K562 treated with DMSO at 1 percent for 12 hours (cell line): ENCODE measurements around the gene TNK2. TPM values are rescaled to one million over a fixed set of nuclear protein-coding genes. Genes with fewer than 3 reads are reported as not detected.

Source experiments
- total RNA-seq: library from RNA; unstranded; fragments of 300-600 nt; gene quantifications from 2 replicates; pipeline ENCODE4 v1.2.3, GENCODE V29; 2022; ENCODE audit not compliant: insufficient read depth

Gene TNK2
- 18.3 and 25.8 TPM in 2 replicates for total RNA-seq

DNA sequence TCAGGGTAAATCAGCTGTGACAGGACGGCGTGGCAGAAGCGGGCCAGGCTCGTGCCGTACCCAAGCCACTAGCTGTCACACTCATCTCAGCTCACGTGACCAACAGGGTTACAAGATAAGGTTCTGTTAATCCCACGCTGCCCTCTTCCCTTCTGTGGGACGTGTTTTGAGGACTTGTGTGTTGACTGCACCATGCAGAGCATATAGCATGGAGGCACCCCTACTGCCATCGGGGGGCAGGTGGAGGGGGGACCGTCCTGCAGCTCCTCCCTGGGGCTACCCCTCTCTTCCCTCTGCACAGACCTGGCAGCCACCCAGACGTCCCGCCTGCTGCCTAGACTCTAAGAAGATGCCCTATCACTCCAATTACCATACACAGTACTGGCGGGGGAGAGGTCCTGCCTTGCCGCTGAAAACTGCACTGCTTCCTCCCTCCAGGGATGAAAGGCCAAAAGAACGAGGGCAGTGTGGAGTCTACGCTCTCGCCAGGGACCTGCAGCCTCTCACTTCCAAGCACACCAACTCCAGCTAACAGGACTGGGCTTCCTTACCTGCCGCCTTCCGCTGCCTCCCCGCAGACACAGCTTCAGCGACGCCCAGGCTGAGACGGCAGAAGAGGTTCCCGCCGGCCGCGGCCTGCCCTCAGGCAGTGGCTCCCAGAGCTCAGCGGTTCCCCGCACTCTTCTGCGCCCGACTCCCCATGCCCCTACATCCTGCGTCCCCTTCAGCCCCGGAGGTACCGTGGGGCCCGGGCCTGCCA lies at the start of gene TNK2:
Gene TNK2, minus strand, starts transcription at position 618 of the 760 bp plus-strand sequence. CDS start 19,963 bp downstream, outside the sequence.

Other genes starting within 250 kb of the TNK2 start
- 0.44 and 2.1 TPM in 2 replicates for gene MUC20, start 187.6 kb downstream of the TNK2 start, total RNA-seq
- gene MUC4, start 96.6 kb downstream of the TNK2 start, total RNA-seq = 0.17 and 0.56 TPM in 2 replicates
- gene TFRC, start 173.5 kb upstream of the TNK2 start, total RNA-seq = 28.9 and 95.7 TPM in 2 replicates